Lower leg skin (tissue), 4 donors: ENCODE measurements around the gene WDFY4. TPM values are rescaled to one million over a fixed set of nuclear protein-coding genes. Genes with fewer than 3 reads are reported as not detected.

ENCODE experiments used
- DNase-seq, 2 donors: peaks; one replicate each; pipeline ENCODE4 v3.0.0-alpha.2; 2019; ENCODE audit warnings: low spot score in 2 of 2
- H3K4me3 ChIP-seq: fragments of 200-600 bp; sonication (generic); 2 replicates; pipeline ENCODE4 v1.5.1; 2017; ENCODE audit warnings: mild to moderate bottlenecking, low read depth; ENCODE audit not compliant: poor library complexity, severe bottlenecking
- CTCF ChIP-seq, 3 donors: fragments of 450-650 bp; IDR thresholded peaks; one replicate each; pipeline ENCODE4 v1.5.1; 2016; ENCODE audit warnings: antibody characterized with exemption in 3 of 3, mild to moderate bottlenecking in 3 of 3, moderate library complexity in 2 of 3
- POLR2A ChIP-seq, 2 donors: fragments of 450-650 bp; IDR thresholded peaks; one replicate each; pipeline ENCODE4 v1.6.1; 2016 to 2017; ENCODE audit warnings: antibody characterized with exemption in 2 of 2, mild to moderate bottlenecking in 1 of 2, moderate library complexity in 1 of 2
- WGBS, 2 donors: methylation state at CpG; one replicate each; pipeline ENCODE4 v1.1.5; 2018; 5-methylcytosine and 5-hydroxymethylcytosine counted together
- intact Hi-C: fragments of 100-400 bp; cut with DNase I; formaldehyde crosslinking; loops from one replicate; pipeline ENCODE4 v1.15.0; 2023; ENCODE audit warnings: low total_unique reads
- total RNA-seq, 4 donors: library from RNA; depleted of rRNA; stranded (reverse); fragments of >200 nt; gene quantifications; one replicate each; pipeline ENCODE4 v1.1.0, GENCODE V29; 2016

Gene WDFY4
- total RNA-seq, 4 donors from 2014 or later = 0.91 to 4.2 (median 1.1) TPM

- 79 to 88% methylated on average over 4 of the region's 4 CpGs for WGBS, 2 donors
- TF ChIP-seq CTCF (IDR thresholded peaks at IDR 0.05) (no peak), POLR2A (IDR thresholded peaks at IDR 0.05) (no peak)
- DNase-seq = peak in 1 of 2 donors; percentile 4
- intact Hi-C loops = no loop called here
- no peak overlapping the region for H3K4me3 ChIP-seq
These were observed 223.1 kb downstream of the WDFY4 start for GRCh38 chr10:48907730-48908129.

GRCh38 chr10:48910548-48910947, 225.9 kb downstream of the WDFY4 start:
- no peak for TF ChIP-seq CTCF (IDR thresholded peaks at IDR 0.05)
- TF ChIP-seq POLR2A (IDR thresholded peaks at IDR 0.05) = no peak
- WGBS, 2 donors = 85 to 95% methylated on average over 5 of the region's 5 CpGs
- H3K4me3 ChIP-seq = no peak overlapping the region
- DNase-seq = peak in 1 of 2 donors; percentile 9
- intact Hi-C loops = no loop called here

- TF ChIP-seq POLR2A (IDR thresholded peaks at IDR 0.05) (no peak), CTCF (IDR thresholded peaks at IDR 0.05) (no peak)
- 93 to 94% methylated on average over 10 to 14 of the region's 14 CpGs for WGBS, 2 donors
- intact Hi-C loops = no loop called here
- no peak overlapping the region for H3K4me3 ChIP-seq
- DNase-seq = peak in 1 of 2 donors; percentile 6
These were observed 229.0 kb downstream of the WDFY4 start for GRCh38 chr10:48913674-48914073.

GRCh38 chr10:48923748-48924147, 239.1 kb downstream of the WDFY4 start:
- TF ChIP-seq CTCF (IDR thresholded peaks at IDR 0.05) (no peak), POLR2A (IDR thresholded peaks at IDR 0.05) (no peak)
- 43 to 46% methylated on average over 3 of the region's 3 CpGs for WGBS, 2 donors
- no peak for DNase-seq
- no peak overlapping the region for H3K4me3 ChIP-seq
- intact Hi-C loops = no loop called here

GRCh38 chr10:48924988-48925387, 240.3 kb downstream of the WDFY4 start:
- WGBS, 2 donors = 90 to 94% methylated on average over 4 of the region's 4 CpGs
- DNase-seq = no peak
- TF ChIP-seq POLR2A (IDR thresholded peaks at IDR 0.05) = no peak
- no peak for TF ChIP-seq CTCF (IDR thresholded peaks at IDR 0.05)
- intact Hi-C loops = no loop called here
- no peak overlapping the region for H3K4me3 ChIP-seq

- intact Hi-C loops = no loop called here
- no peak for TF ChIP-seq CTCF (IDR thresholded peaks at IDR 0.05)
- TF ChIP-seq POLR2A (IDR thresholded peaks at IDR 0.05) = no peak
- H3K4me3 ChIP-seq = no peak overlapping the region
- 63 to 75% methylated on average over 1 of the region's 1 CpG for WGBS, 2 donors
- DNase-seq = no peak
These were observed 241.6 kb downstream of the WDFY4 start for GRCh38 chr10:48926255-48926654.
